HG03175 (cell line): Measurements from ENCODE around the gene THRSP.
"Not testable (repeated sequence)": the region's sequence is repeated elsewhere in the genome, so short reads cannot be mapped to it uniquely, and the experiment has no call there.

Experiments
- ATAC-seq: cut with Tn5 transposase; IDR thresholded peaks from one replicate; pipeline ENCODE4 v1.9.1; 2021; ENCODE audit warnings: mild to moderate bottlenecking, moderate library complexity; ENCODE audit not compliant: unreplicated experiment

Gene THRSP

DNA sequence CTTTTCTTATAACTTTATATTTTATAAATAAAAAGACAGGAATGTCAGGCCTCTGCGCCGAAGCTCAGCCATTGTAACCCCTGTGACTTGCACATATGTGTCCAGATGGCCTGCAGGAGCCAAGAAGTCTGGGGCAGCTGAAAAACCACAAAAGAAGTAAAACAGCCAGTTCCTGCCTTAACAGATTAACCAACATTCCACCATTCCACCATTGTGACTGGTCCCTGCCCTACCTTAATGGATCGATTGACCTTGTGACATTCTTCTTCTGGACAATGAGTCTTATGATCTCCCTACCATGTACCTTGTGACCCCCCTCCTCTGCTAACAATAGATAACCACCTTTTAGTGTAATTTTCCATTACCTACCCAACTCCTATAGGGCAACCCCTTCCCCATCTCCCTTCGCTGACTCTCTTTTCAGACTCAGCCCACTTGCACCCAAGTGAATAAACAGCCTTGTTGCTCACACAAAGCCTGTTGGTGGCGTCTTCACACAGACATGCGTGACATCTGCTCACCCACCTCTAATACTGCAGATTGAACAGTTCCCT lies 22.9 kb downstream of the THRSP start:
- not testable (repeated sequence) for ATAC-seq

DNA sequence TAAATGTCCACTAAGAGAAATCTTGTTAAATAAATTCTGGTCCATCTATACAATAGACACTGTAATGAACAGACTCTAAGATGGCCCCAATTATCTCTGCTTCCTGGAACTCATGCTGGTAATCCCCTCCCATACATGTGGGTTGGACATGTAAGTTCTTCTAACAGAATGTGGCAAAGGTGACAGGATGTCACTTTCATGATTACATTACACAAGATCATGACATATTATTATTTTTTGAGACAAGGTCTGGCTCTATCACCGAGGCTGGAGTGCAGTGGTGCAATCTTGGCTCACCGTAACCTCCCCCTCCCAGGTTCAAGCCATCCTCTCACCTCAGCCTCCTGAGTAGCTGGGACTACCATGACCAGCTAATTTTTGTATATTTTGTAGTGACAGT lies 30.6 kb downstream of the THRSP start:
- ATAC-seq, result no peak

DNA sequence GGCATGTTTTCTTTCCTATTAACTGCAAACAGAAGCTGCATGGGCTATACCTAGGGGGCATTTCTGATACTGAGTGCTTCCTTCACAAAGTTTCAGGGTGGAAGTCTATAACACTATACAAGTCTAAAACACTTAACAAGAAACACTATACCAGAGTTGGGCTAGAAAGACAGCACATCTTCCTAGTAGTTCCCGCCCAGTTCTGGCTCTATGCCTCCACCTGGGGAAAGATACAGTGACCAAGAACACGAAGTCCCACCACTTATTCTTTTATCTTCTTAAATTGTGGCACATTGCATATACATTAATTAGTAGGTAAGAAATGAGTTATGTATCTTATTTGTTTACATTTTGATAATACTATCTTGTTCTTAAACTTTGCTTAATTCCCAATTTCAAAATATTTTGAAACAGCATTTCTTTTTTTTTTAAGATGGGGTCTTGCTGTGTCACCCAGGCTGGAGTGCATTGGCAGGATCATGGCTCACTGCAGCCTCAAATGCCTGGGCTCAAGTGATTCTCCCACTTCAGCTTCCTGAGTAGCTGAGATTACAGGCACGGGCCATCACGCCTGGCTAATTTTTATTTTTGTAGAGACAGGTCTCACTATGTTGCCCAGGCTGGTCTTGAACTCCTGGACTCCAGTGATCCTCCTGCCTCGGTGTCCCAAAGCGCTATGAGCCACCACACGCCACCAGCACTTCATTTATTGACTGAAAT lies 34.2 kb downstream of the THRSP start:
- no peak for ATAC-seq

DNA sequence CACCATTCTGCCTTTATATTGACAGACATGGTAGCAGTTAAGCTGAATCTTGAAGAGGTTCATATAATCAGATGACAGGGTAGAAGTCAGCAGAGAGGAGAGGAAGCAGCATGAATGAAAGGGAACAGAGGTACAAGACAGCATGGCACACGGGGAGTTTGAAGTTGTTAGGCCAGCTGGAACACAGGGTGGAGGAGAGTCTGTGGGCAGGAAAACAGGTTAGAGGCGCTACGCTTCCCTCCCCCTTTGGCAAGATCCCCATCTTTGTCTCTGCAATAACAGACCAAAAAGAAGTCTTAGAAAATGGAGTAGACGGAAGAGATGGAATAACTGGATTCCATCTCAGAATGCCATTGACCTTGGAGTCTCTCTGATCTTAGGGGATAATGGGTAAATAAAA lies 36.0 kb downstream of the THRSP start:
- ATAC-seq, result no peak

- ATAC-seq, result no peak
These were observed 36.6 kb downstream of the THRSP start for GRCh38 chr11:78100261-78100660.

GRCh38 chr11:78100676-78101472 lies 37.2 kb downstream of the THRSP start:
- ATAC-seq, result no peak

DNA sequence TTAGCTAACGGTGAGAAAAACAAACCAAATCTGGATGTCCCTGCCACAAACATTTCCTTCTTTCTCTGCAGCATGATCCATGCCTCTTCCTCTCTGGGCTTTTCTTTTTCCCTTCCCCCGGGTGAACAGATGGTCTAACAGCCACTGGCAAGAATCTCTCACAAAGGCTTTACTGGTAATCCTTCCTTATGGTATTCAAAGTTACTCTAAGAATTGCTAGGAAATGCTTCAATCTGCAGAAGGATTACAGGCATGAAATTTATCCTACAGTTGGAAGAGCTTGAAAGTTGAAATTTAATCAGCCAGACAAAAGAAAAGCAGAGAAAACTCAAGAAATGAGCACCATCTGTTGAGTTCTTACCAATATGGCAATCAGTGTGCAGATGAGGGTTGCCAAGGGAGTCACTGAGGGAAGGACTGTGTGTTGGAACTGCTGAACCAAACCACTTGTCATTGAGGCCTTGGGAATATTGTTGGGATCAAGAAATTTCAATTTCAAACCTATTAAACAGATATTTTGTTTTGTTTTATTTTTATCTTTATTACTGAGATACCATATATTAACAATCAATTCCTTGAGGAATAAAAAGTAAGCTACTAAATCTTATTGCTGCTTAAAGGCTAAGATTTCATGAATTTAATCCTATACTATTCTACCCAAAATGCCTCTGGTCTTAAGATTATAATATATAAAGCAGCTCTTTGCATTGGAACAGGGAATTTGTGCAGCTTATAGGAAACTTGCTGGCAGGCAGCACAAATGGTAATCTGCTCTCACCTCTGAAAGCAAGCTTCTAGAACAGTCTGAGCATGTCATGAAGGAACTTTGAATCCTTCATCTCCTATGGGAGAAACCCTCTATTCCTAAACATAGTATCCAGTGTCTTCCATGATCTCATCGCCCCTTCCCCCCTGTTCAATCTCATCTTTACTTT lies 45.7 kb downstream of the THRSP start:
- ATAC-seq, result no peak

DNA sequence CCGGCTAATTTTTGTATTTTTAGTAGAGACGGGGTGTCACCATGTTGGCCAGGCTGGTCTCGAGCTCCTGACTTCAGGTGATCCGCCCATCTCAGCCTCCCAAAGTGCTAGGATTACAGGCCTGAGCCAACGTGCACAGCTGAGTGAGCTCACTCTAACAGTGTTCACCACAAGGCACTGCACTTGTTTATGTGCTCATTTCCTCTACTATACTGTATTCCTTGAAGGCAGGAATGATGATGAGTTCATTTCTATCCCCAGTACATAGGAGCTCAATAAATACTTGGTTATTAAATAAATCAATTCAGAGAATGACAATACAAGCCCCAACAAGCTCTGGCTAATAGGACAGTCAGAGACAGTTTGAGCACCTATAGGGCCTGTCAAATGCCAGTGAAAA lies 46.7 kb downstream of the THRSP start:
- no peak for ATAC-seq

- ATAC-seq, result no peak
These were observed 47.2 kb downstream of the THRSP start for GRCh38 chr11:78110830-78111229.

DNA sequence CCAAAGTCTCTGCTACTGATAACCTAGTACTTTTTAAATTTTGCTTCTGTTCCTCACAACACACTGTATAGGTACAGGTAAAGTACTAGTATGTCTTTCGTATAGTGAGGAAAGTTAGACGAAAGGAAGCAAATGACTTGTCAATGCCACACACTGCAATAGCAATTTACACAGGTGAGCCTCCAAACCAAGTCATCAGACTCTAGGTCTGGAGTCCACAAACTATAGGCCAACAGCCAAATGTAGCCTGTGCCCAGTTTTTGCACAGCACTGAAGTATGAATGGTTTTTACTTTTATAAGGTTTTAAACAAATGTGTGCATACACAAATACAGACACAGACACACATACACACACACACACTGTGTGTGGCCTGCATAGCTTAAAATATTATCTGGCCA lies 47.6 kb downstream of the THRSP start:
- ATAC-seq, result no peak

- peak; percentile 80 for ATAC-seq
These were observed 49.1 kb downstream of the THRSP start for GRCh38 chr11:78112582-78113275.
